ENCODE measurements around the gene APBB1IP.

APBB1IP gene

GRCh38 chr10:26524161-26524896, 86.2 kb downstream of the APBB1IP start (continued):
- TF ChIP-seq ZNF645 (tag by site-specific recombination; IDR thresholded peaks at IDR 0.05) (no peak), ZNF560 (tag by site-specific recombination; IDR thresholded peaks at IDR 0.05; ENCODE audit: borderline replicate concordance) (no peak), KLF7 (tag by site-specific recombination; IDR thresholded peaks at IDR 0.05; ENCODE audit: borderline replicate concordance) (no peak), ZNF707 (tag by site-specific recombination; IDR thresholded peaks at IDR 0.05) (no peak), ZNF335 (tag by site-specific recombination; conservative IDR thresholded peaks at IDR 0.05) (peak; percentile 77), ZBTB8A (tag by site-specific recombination; IDR thresholded peaks at IDR 0.05) (peak; percentile 48; the same call in 1 of the 2 replicates), ZNF169 (tag by site-specific recombination; IDR thresholded peaks at IDR 0.05) (no peak), ZNF391 (tag by site-specific recombination; IDR thresholded peaks at IDR 0.05; ENCODE audit: borderline replicate concordance, low read depth) (peak; percentile 58; the same call in 1 of the 2 replicates), GFI1B (tag by site-specific recombination; IDR thresholded peaks at IDR 0.05) (peak; percentile 97), ZFHX2 (tag by site-specific recombination; conservative IDR thresholded peaks at IDR 0.05) (no peak), ZNF132 (tag by site-specific recombination; IDR thresholded peaks at IDR 0.05; ENCODE audit: borderline replicate concordance) (no peak), ZNF654 (tag by site-specific recombination; IDR thresholded peaks at IDR 0.05; ENCODE audit: low read depth) (peak; percentile 6; the same call in 1 of the 2 replicates), ZNF274 (IDR thresholded peaks at IDR 0.05; ENCODE audit: low read length) (no peak), ZNF274 (tag by site-specific recombination; IDR thresholded peaks at IDR 0.05; ENCODE audit: borderline replicate concordance) (no peak), HIC1 (tag by site-specific recombination; IDR thresholded peaks at IDR 0.05) (peak; percentile 70), SETDB1 (IDR thresholded peaks at IDR 0.05; ENCODE audit: insufficient read length, low read length) (no peak), KLF10 (tag by site-specific recombination; IDR thresholded peaks at IDR 0.05) (peak; percentile 76), OVOL3 (tag by site-specific recombination; IDR thresholded peaks at IDR 0.05) (0 out of 2 replicates have a peak, but pooled peaks have one; percentile 41), PRDM1 (tag by site-specific recombination; IDR thresholded peaks at IDR 0.05) (peak; percentile 54), ZNF16 (tag by site-specific recombination; IDR thresholded peaks at IDR 0.05; ENCODE audit: low read depth) (no peak), BCL11A (tag by site-specific recombination; IDR thresholded peaks at IDR 0.05; ENCODE audit: low read depth) (peak; percentile 90; the same call in 1 of the 2 replicates), ZNF777 (tag by site-specific recombination; IDR thresholded peaks at IDR 0.05; ENCODE audit: borderline replicate concordance) (no peak), ZNF837 (tag by site-specific recombination; IDR thresholded peaks at IDR 0.05) (no peak), KLF1 (tag by site-specific recombination; IDR thresholded peaks at IDR 0.05) (0 out of 2 replicates have a peak, but pooled peaks have one; percentile 13), ZSCAN18 (tag by site-specific recombination; IDR thresholded peaks at IDR 0.05) (0 out of 2 replicates have a peak, but pooled peaks have one; percentile 25)
- TF ChIP-seq, protein P1, sequence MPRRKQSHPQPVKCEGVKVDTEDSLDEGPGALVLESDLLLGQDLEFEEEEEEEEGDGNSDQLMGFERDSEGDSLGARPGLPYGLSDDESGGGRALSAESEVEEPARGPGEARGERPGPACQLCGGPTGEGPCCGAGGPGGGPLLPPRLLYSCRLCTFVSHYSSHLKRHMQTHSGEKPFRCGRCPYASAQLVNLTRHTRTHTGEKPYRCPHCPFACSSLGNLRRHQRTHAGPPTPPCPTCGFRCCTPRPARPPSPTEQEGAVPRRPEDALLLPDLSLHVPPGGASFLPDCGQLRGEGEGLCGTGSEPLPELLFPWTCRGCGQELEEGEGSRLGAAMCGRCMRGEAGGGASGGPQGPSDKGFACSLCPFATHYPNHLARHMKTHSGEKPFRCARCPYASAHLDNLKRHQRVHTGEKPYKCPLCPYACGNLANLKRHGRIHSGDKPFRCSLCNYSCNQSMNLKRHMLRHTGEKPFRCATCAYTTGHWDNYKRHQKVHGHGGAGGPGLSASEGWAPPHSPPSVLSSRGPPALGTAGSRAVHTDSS (tag by site-specific recombination; IDR thresholded peaks at IDR 0.05): peak; percentile 73
- TF ChIP-seq, protein P2, sequence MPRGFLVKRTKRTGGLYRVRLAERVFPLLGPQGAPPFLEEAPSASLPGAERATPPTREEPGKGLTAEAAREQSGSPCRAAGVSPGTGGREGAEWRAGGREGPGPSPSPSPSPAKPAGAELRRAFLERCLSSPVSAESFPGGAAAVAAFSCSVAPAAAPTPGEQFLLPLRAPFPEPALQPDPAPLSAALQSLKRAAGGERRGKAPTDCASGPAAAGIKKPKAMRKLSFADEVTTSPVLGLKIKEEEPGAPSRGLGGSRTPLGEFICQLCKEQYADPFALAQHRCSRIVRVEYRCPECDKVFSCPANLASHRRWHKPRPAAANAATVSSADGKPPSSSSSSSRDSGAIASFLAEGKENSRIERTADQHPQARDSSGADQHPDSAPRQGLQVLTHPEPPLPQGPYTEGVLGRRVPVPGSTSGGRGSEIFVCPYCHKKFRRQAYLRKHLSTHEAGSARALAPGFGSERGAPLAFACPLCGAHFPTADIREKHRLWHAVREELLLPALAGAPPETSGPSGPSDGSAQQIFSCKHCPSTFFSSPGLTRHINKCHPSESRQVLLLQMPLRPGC (tag by site-specific recombination; IDR thresholded peaks at IDR 0.05): peak; percentile 91
- TF ChIP-seq, protein P3, sequence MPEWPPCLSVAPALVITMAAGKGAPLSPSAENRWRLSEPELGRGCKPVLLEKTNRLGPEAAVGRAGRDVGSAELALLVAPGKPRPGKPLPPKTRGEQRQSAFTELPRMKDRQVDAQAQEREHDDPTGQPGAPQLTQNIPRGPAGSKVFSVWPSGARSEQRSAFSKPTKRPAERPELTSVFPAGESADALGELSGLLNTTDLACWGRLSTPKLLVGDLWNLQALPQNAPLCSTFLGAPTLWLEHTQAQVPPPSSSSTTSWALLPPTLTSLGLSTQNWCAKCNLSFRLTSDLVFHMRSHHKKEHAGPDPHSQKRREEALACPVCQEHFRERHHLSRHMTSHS (tag by site-specific recombination; IDR thresholded peaks at IDR 0.05): peak; percentile 71; the same call in 1 of the 2 replicates
- TF ChIP-seq, protein P4, sequence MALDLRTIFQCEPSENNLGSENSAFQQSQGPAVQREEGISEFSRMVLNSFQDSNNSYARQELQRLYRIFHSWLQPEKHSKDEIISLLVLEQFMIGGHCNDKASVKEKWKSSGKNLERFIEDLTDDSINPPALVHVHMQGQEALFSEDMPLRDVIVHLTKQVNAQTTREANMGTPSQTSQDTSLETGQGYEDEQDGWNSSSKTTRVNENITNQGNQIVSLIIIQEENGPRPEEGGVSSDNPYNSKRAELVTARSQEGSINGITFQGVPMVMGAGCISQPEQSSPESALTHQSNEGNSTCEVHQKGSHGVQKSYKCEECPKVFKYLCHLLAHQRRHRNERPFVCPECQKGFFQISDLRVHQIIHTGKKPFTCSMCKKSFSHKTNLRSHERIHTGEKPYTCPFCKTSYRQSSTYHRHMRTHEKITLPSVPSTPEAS (tag by site-specific recombination; IDR thresholded peaks at IDR 0.05): peak; percentile 13; the same call in 1 of the 2 replicates

Data from HEK293 (cell line).